ENCODE data around the gene MYL3.
"Not testable (repeated sequence)": the region's sequence is repeated elsewhere in the genome, so short reads cannot be mapped to it uniquely, and the experiment has no call there.

The MYL3 gene

DNA sequence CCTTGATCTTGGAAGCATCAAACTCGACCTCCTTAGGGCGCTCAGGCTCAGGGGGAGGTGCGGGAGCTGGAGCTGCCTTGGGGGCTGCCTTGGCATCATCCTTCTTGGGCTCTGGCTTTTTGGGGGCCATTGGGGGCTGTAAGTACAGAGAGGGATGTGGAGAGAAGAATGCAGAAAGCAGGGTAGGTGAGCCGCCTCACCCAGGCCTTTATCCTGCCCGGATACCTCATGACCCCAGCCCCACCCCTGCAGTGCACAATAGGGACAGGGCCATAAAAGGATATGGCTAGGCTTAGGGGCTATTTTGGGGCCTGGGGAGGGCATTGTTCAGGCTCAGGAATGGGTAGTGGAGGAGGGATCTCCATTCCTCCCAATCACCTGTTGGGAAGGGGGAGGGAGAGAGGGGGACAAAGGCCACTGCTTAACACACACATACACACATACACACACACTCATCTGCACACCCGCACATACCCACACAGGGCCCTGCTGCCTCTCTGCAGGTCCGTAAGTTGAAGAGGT, at the start of gene MYL3:
Gene MYL3 (minus strand): TSS at position 184 of the 522 bp plus-strand sequence. CDS start 54 bp downstream, at position 130.
- no peak for FAIRE-seq

DNA sequence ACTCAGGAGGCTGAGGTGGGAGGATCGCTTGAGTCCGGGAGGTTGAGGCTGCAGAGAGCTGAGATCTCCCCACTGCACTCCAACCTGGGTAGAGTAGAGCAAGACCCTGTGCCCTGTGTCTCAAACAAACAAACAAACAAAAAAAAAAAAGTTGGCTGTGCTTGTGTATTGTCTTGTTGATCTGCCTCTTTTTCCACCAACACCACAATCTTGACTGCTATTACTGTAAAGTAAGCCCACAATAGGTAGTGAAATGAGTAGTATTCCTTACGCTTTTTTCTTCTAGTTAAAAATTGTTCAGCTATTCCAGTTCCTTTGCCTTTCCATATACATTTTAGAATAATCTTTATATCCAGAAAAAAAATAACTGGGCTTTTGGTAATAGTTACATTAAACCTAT, 49.7 kb upstream of the MYL3 start:
- FAIRE-seq = no peak

DNA sequence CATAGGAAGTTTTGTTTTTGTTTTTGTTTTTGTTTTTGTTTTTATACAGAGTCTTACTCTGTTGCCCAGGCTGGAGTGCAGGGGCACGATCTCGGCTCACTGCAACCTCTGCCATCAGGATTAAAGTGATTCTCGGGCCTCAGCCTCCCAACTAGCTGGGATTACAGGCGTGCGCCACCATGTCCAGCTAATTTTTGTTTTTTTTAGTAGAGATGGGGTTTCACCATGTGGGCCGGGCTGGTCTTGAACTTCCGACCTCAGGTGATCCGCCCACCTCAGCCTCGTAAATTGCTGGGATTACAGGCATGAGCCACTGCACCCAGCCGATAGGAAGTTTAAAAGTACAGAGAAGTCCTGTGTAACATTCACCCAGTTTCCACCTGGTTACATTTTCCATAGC, 47.7 kb upstream of the MYL3 start:
- FAIRE-seq = not testable (repeated sequence)

DNA sequence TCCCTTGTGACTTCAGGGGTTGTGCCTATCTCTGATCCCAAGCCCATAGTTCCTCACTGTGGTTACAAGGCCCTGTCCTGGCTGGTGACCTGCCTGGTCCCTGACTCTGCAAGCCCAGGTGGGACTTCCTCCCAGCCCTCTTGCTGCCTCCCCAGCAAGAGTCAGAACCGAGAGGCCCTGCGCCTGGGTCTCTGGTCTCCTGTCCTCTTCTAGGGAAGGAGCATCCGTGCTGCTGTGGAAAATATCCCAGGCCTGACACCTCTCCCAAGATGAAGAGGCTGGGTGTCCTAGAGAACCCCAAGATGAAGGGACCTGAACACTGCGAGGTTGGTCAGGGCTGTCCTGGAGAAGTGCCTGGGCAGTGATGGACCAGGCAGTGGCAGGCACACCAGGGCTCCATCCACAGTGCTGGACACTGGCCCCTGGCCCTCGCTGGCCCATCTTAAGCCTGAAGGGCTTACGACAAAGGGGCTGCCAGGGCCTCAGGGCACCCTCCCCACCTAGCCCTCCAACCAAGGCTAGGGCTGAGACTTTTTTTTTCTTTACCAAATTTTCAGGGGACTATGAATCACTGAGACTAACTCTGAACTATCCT, 47.0 kb upstream of the MYL3 start:
- FAIRE-seq = no peak

DNA sequence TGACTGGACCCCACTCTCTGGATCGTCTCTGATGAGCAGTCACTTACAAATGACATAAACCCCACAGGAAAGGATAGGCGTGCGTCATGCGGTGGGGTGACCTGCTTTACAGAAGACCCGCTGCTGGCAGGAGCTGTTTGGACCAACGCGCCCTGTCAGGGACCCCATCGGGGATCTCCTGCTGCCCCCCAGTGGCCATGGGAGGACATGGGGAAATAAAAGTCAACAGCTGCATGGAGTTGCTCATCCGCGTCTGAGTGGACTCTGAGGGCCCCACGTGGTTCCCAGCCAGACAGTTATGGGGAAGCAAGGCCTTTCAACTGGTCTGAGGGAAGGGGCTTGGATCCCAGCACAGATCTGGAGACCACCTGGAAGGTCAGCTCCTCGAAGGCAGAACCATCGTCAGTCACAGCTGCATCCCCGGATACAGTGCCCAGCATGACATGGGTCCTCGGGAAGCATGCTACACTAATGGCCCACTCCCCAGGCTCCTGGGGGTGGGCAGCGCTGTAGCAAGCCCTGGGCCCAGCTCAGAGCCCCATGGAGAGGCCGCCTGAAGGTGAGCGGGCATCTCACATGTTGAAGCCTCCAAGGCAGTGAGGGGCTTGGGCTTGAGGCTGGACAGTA, 46.4 kb upstream of the MYL3 start:
- FAIRE-seq = no peak

DNA sequence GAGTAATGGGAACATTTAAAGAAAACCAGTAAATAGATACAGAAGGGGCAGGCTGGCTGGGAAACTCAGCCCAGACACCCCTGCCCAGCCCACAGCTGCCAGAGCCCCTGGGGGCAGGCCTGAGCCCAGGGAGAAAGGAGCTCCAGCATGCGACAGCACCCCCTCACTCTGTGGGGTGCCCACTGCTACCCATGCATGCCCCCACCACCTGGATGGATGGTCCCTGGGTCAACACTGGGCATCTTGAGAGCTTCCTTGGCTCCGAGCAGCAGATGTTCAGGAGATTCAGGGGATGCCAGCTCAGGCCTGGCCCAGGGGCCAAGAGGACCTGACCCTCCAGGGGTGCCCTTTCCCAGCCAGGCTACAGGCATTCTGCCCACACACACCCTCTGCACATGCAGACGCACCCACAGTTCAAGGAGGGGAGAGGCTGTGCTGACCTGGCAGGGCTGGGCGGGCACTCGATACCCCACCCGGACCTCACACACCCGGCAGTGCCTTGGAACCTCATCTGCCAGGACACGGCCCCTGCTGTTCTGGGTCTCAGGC, 45.8 kb upstream of the MYL3 start:
- FAIRE-seq = no peak

DNA sequence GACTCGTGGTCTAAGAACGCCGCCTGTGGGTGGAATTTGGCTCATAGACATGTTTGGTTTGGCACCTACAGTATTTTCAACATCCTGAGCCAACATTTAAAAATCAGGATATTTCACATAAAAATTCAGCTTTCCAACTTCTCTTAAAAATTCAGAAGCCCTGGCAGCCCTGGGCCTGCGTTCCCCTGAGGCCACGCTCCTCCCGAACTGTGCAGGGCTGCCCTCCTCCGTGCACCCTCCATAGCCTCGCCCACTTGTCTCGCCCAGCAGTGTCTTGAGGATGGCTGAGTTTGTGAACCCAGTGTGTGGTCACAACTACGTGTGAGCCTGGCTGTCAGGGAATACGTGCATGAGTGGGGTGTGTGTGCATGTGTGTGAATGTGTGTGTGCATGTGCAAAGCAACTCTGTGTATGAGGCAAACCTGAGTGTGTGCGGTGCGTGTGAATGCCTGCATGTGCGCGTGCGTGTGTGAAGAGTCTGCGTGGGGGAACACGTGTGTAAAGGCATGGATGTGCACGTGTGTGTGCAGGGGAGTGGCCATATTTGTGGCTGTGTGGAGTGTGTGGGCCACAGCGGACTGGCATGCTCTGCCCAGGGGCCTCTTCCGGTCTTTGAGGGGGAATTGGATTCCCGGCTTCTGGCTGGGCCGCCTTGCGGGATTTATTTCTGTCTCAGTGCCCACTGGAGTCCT, 45.2 kb upstream of the MYL3 start:
- no peak for FAIRE-seq

DNA sequence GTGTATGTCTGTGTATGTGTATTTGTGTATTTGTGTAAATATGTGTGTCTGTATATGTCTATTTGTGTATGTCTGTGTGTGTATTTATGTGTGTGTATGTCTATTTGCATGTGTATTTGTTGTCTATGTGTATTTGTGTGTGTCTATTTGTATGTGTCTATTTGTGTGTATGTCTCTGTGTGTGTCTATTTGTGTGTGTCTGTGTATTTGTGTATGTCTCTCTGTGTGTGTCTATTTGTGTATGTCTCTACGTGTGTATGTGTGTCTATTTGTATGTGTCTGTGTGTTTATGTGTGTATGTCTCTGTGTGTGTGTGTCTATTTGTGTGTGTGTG, 44.7 kb upstream of the MYL3 start:
- FAIRE-seq = no peak

DNA sequence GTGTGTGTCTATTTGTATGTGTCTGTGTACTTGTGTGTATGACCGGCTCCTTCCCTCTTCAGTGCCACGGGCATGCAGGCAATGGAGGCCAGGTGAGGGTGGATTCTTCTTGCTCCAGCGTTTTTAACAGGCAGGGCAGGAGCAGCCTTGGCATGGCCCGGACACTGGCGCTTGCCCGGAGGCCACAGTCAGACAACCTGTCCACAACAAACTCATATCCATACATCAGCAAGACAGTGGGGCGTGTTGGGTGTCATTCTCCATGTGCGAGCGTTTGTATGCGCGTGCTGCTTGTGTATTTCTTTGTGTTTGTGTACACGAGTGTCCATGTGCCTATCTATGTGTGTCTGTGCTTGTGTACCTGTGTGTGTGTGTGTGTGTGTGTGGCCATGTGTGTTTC, 44.0 kb upstream of the MYL3 start:
- FAIRE-seq = no peak

DNA sequence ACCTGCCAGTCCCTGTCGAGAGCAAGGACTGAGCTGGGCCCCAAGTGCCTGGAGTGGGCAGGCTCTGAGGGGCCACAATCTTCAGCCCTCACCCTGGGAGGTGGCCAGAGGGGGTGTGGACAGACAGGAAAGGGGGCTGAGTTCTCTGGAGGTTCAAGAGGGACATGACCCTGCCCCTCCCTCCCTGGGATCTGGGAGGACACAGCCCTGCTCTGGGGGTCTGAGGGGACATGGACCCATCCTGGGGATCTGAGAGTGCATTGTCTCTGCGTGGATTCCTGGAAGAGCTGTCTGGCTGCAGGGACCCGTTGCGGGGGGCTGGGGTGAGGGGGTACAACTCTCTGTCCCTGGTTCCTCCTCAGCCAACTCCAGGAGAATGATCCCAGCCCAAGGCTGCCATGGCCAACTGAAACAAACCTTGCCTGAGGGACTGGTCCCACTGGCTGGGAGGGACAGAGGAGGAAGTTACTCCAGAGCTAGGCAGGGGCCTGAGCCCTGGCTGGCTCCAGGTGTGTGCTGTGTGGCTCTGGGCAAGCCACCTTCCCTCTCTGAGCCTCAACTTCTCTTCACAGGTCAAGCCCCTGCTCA, 43.3 kb upstream of the MYL3 start:
- no peak for FAIRE-seq

DNA sequence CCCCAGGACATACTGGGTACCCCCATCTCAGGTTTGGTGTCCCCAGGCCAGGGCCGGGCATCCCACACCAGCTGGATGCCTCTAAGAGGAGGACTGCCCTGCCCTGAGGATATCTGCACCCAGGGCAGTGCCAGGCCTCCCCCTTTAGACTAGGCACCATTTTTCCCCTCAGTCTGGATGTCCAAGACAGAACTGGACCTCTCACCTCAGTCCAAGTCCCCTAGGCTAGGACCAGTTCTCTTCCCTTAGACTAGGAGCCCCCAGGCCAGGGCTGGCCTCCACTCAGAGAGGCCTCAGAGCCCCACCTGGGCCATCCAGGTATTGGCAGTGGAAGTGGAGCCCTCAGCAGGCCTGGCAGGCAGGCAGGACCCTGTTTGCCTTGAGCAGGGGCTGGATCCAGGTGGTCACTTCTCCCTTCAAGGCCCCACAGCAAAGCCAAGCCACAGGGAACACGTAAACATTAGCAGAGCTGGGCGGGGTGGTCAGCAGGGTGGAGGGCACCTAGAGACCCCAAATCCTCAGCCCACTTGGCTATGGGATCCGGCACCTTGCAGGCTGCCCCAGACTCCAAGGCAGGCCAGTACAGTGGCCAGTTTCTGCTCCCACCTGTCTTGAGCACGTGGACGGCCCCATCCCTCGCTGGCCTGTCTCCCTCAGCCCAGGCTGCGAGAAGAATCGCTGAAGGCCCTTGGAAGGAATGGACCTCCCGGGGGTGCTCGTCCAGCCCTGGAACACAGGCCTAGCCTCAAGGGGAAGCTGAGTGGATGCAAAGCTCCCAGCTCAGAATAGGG, 42.6 kb upstream of the MYL3 start:
- no peak for FAIRE-seq

DNA sequence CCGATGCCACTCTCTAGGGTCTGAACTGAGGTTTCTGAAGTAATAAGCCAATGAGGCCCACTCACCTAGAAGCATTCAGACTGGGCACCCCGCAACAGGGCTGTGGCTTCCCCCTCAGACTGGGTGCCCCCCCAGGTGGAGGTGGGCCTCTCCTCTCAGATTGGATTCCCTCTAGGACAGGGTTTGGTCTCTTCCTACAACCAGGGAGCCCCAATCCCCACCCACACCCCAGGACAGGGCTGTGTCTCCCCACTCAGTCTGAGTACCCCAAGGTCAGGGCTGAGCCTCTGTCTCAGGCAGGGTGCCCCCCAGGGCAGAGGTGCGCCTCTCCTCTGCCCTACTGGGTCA, 41.9 kb upstream of the MYL3 start:
- no peak for FAIRE-seq

DNA sequence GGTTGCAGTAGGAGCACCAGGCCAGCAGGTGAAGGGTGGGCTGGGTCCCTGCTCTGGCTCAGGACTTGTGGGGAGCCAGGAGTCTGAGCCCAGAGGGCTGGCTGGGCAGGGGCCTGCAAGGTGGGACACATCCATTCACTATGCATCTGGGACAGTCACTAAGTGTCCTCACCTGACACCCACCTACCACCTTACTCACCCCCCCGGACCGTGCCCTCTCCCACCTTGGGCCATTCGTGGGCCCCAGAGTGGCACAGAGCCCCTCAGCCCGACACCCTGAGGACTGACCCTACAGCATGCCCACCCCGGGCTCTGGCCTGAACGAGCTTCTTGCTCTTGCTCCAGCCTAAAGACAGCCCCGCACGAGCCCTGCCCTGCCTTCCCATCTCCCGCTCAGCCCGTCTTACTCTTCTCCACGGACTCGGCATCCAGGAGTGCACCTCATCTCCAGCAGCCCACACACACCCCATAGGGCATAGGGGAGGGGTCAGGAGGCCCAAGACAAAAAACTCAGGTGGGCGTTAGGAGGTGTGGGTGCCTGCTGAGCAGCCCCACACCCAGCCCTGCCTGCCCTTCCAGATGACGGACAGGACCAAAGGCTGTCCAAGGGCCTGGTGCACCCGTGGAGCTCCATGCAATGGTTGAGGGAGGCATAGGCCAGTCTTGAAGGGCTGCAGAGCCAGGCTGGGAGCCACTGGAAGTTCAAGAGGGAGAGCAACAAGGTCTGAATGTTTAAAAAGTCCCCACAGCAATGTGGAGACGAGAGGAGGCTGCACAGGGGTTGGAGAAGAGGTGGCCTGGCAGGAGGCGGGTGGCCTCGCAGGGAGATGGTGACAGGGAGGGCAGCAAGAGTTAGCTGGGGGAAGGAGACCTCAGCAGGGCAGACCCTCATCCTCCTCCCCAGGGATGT, 41.3 kb upstream of the MYL3 start:
- FAIRE-seq = no peak

DNA sequence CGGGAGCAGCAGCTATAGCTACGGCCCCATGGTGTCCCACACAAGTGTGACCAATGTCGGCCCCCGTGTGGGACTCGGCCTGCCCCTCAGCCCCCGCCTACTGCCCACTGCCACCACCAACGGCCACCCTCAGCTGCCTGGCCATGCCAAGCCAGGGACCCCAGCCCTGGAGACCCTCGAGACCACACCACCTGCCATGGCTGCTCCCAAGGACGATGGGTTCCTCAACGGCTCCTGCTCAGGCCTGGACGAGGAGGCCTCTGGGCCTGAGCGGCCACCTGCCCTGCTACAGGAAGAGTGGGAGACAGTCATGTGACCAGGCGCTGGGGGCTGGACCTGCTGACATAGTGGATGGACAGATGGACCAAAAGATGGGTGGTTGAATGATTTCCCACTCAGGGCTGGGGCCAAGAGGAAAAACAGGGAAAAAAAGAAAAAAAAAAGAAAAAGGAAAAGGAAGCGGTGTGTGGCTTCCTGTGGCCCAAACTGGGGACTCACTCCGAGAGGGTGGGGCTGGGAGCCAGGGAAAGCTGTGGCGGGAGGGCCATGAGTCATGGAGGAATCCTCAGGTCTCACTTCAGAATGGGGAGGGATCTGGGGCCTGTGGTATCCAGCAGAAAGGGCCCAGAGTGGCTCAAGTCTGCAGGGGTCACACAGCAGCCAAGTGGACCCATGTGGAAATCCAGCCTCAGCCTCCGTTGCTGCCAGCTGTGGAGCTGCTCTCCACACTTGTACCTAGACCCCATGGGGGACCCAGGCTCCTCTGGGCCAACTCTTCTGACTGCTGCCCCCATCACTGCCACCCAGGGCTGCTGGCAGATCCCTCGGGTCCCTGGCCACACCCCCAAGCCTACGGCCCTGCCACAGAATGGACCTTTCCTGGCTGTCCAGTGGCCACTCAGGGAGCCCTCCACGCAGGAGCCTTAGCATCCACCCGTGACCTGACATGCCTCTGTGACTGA, 40.4 kb upstream of the MYL3 start:
- no peak for FAIRE-seq

DNA sequence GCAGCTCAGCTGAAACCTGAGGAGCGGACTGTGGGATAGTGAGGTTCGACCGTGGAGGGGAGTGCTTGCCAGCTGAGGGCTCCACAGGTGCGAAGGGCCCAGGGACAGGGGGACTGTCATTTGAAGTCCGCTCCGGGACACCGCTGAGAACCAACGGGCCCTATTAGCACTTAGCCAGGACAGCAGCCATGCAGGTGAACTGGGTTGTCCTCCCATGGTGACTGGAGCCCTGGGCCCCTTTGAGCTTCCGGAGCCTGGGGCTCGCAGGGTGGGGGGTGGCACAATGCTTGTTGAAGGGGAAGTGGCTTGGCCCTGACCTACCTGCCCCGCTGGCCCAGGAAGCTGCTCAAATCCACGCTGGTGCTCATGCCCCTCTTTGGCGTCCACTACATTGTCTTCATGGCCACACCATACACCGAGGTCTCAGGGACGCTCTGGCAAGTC, 39.0 kb upstream of the MYL3 start:
- no peak for FAIRE-seq

DNA sequence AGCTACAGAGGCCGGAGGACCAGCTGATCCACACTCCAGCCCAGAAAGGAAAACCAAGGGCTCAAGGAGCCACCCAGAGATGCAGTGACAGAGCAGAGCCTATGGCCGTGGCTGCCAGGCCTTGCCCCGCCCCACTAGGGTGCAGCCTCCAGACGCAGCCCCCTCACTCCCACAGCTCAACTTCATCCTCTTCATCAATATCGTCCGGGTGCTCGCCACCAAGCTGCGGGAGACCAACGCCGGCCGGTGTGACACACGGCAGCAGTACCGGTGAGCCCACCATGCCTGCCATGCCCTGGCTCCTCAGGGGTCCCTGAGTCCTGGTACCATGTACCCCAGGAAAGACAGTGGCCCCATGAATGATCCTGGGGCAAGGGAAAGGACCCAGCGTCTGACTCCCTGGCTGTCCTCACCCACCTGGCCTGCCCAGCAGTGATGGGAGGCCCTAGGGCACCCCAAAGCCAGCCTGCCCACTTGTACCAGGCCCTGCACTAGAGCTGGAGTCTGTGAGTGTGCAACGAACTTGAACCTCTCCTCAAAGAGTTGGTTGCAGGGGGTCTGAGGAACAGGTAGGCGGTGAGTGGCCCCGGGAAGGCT, 38.4 kb upstream of the MYL3 start:
- no peak for FAIRE-seq

DNA sequence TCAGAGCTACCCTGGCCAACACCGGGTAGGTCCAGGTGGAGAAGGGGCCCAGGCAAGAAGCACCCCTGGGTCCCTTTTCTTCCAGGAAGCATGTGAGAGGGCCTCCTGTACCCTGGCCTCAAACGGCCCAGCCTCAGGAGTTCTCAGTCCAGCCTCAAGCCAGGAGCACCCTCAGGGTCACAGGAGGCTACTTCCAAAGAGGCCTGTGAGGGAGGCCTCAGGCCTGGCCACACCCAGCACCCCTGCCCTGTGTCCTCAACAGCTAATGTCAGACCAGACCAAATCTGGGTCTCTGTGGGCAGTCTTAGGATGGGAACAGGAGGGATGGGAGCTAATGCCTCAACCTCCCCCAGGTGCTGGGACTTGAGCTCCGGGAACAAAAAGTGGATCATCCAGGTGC, 37.8 kb upstream of the MYL3 start:
- no peak for FAIRE-seq

DNA sequence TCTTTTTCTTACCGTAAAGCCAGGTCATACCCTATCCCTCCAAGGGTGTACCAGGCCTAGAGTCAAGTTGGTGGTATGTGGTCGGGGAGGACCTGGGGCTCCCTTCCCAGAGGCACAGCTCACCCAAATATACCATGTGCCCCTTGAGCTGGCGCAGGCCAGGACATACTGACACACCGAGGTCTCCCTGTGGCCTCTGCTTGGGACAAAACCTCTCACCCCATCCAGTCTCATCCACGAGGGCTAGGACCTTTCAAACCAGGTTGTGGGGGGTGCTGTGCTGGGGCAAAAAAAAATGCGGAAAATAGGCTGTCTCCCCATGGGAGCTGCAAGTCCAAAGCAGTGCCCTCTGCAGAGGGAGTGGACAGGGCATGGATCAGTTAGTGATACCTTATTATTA, 37.1 kb upstream of the MYL3 start:
- no peak for FAIRE-seq

DNA sequence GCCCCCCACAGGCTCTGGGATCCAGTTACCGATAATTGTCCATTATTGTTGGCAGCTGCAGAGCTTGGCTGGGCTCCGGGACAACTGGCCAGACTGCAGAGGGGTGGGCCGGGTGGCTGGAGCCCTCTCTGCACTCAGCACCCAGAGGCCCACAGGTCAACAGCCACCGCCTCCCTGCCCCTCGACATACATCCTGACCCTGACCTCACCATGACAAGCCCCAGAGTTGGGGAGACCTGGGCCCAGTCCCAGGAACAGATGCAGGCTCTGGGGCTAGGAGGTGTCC, 36.7 kb upstream of the MYL3 start:
- FAIRE-seq = no peak
